NCI-H187 treated with DMSO at 0.1 percent for 48 hours (cell line): ENCODE measurements around the gene ING4.
A peak's percentile ranks its signal among the peaks of the same experiment; 100 is the strongest.
"Not testable (repeated sequence)": the region's sequence is repeated elsewhere in the genome, so short reads cannot be mapped to it uniquely, and the experiment has no call there.

Experiments used
- DNase-seq: peaks from one replicate; lab custom pipeline; 2025; lab: John Stamatoyannopoulos, UW

Gene ING4

DNA sequence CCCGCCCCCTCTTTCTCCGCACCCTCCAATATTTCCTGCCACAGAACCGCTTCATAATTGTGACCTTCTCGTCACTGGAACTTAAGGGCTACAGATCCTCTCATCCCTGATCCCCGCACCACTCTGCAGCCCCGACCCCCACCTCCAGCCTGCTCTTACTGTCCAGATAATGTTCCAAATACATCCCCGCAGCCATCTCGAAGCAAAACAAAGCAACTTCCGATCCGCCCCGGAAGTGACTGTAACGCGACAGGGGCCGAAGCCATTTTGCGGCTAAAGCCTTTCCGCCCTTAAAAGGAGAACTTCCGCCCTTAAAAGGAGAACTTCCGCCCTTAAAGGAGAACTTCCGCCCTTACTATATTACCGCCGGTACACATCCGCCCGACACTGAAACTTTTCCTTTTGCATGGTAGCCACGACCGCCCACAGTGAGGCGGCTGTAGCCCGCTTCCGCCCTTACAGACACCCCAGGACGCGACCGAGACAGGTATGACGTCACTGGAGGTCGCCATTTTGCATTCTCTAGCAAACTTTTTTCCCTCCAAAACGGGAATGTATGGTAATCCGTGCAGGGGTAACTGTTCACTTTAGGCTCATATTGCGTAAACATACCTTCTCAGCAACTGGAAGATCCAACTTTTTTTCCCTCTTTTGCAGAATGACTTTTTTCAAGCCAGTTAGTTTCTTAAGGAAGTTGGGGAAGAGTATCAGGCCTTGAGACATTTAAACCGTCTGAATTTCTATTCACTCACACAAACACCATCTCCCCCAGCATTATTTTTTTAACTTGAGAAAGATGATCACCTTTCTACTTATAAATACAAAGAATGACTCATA, at the start of gene ING4:
TSS of gene ING4 (minus strand) at position 214 of the 837 bp plus-strand sequence. CDS start at position 196, 18 bp downstream.
- peak; percentile 96 for DNase-seq

DNA sequence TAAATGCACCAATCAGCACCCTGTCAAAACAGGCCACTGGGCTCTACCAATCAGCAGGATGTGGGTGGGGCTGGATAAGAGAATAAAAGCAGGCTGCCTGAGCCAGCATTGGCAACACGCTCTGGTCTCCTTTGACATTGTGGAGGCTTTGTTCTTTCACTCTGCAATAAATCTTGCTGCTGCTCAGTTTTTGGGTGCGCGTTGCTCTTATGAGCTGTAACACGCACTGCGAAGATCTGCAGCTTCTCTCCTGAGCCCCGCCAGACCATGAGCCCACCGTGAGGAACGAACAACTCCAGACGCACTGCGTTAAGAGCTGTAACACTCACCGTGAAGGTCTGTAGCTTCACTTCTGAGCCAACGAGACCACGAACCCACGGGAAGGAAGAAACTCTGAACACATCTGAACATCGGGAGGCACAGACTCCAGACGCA, 46.1 kb upstream of the ING4 start:
- no peak for DNase-seq

DNA sequence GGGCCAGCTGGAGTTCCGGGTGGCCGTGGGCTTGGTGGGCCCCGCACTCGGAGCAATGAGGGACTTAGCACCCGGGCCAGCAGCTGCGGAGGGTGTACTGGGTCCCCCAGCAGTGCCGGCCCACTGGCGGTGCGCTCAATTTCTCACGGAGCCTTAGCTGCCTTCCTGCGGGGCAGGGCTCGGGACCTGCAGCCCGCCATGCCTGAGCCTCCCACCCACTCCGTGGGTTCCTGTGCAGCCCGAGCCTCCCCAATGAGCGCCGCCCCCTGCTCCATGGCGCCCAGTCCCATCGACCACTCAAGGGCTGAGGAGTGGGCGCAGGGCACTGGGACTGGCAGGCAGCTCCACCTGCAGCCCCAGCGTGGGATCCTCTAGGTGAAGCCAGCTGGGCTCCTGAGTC, 45.4 kb upstream of the ING4 start:
- DNase-seq = not testable (repeated sequence)

DNA sequence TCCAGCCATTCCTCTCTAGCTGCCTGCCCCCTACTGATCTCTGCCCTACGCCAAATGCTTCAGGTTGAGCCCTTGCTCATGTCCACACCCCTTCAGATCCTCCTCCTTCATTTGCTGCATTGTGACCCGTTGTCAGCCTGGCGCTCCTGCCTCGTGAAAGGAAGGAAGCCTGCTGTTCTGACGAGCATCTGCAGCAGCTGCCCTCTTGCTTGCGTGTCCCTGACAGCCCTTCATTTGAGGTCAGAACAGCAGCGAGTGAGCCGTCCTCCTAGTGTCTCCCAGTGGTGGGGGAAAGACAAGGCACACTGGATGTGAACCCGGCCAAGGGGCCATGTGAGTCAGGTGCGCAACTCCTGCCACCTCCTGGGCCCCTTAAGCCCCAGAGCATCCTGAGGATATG, 40.7 kb upstream of the ING4 start:
- no peak for DNase-seq

DNA sequence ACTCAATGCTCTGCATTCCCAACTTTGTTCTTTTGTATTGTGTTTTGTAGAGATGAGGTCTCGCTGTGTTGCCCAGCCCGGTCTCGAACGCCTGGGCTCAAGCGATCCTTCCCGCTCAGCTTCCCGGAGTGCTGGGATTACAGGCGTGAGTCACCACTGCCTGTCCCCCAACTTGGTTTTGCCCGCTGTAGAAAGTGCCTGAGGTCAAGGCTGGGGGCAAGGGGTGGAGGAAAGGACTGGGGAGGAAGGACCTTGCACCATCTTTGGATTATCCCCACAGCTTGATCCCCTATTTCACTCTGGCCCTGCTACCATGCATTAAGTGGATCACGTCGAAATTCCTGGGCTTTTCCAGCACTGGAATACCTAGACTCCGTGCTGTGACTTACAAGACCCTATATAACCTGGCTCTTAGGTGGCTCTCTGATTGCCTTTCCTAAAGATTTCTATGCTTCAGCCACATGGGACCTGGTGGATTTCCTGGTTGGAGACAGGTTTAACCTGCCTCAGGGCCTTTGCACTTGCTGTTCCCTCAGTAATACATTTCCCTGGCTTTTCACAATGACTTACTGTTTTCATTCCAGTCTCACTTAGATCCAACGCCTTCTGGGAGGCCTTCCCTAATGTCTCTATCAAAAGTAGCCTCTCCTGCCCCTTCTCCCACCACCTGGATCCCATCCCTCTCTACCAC, 38.3 kb upstream of the ING4 start:
- DNase-seq = no peak

DNA sequence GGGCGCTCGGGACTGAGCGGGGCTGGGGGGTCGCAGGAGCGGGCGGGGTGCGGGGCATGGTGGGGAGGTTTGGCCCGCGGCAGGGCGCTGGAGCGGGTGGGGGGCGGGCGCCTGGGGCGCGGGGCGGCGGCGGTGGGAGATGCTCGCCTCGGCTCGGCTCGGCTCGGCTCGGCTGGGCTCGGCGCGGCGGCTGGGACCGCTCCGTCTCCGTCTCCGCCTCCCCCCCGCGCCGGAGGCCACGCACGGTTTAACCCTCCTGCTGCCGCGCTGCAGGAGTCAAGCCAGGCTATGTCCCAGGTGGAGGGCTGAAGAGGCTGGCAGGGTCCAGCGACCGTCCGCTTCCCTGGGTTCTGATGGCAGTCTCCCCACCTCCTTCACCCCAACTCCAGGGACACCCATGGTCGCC, 37.7 kb upstream of the ING4 start, which contains the start of gene PIANP:
TSS of gene PIANP (minus strand) at position 170 of the 406 bp plus-strand sequence. CDS start 2,754 bp downstream, outside the sequence.
- no peak for DNase-seq

DNA sequence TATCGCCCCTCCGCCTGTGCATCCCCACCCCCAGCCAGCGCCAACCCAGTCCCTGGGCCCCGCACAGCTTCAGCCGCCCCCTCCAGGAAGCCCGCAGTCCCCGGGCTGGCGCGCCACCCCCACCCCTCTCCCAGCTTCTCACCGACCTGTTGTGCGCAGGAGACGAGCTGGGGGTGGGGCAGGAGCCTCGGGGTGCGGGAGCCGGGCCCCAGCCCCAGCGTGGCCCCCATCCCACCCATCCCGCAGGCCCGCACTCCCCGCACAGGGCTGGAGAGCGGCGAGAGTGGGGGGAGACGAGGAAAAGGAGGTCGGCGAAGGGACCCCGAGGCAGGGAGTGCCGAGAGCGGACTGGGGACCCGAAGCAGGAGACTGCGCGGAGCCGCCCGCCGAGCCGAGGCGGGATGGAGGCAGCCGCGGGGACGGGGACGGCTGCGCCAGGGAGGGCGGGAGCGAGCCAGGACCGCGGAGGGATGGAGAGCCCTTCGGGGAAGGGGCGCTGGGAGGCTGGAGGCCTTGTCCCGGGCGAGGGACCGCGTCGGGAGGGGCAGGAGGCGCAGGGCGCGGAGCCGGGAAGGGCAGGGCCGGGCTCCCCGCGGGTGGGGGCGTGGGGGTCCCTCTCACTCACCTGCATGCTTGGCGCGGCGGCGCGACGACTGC, 37.2 kb upstream of the ING4 start:
- no peak for DNase-seq

DNA sequence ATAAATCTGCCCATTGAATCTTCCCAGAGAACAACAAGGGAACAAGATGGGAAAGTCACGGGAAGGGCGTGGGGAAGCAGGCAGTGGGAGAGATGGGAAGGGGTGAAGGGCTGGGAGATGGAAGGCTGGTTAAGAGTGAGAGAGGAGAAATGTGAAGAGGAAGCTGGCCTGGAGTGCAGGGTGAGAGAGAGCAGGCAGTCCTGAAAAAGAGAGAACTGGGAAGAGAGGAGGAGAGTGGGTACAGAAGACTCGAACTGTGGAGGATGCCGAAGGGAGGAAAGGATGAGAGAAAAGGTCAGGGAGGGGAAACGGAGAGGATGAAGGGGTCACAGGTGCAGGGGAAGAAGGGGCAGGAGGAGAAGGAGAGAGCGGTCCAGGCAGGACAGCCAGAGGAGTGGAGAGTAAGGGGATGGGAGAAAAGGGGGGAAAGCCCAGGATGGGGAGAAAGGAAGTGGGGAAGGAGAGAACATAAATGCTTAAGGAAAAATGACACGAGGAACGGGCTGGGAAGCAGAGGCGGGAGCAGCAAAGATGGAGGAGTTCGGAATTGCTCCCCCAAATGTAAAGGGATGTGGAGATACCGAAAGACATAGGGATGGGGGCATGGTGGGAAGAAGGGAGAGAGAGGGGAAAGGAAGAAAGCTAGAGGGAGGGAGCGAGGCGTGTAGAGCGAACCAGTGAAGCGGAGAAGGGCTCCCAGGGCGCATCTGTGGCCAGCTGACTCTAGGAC, 36.5 kb upstream of the ING4 start:
- DNase-seq = no peak

DNA sequence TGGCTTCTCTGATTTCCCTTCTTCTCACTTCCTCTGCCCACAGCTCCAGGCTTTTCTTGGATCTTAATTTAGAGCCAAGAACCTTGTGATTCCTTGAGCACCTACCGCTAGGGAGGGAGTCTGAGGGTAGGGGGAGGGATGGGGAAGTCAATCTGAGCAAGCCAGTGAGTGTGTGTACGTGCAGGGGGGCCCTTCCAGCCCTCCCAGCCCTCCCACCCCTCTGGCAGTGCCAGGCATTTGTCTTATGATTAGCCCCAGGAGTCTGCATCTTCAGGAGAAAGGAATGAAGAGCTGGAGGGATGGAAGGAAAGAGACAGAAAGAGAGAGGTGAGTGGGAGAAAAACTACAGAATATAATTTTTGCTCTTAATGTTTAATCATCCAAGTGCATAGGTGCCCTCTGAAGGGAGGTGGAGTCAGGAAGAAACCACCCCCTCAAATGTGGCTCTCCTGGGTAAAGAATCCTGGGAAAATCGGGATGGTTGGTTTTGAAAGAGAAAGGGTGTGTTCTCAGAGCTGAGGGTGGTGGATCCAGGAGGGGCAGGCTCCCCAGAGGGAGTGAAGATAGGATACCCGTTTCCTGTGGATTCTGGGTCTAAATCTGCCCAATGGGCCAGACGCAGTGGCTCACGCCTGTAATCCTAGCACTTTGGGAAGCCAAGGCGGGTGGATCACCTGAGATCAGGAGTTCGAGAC, 35.6 kb upstream of the ING4 start:
- DNase-seq = no peak

DNA sequence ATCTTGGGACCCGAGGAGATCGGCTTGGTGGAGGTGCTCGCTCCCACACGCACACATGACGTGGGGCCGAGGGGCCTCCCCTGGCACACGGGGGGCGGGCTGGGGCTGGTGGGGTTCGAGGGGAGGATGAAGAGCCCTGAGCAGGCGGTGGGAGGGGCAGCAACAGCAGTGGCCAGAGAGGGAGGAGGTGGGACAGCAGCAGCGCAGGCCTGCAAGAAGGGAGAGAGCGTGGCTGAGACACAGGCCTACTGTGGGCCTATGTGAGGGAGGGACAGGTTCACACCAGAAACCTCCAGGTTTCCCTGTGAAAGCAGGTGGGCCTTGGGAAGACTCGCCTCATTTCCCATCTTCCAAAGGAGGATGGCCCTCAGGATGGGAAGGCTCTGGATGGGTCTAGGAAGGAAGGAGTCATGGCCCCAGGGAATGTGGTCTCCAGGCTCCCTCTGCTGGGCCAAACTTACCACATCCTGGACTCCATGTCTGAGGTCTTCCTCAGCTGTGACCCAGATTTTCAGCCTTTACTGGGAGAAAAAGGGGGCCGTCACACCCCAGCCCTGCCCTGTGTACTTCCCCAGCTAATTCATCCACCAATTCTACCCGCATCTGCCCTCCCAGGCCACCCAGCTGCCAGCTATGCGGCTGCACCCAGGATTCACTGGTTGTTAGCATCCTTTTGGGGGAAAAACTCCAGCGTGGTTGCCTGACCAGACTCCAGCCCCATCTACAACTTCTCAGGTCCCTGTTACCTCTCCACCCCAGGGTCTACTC, 34.8 kb upstream of the ING4 start:
- no peak for DNase-seq

DNA sequence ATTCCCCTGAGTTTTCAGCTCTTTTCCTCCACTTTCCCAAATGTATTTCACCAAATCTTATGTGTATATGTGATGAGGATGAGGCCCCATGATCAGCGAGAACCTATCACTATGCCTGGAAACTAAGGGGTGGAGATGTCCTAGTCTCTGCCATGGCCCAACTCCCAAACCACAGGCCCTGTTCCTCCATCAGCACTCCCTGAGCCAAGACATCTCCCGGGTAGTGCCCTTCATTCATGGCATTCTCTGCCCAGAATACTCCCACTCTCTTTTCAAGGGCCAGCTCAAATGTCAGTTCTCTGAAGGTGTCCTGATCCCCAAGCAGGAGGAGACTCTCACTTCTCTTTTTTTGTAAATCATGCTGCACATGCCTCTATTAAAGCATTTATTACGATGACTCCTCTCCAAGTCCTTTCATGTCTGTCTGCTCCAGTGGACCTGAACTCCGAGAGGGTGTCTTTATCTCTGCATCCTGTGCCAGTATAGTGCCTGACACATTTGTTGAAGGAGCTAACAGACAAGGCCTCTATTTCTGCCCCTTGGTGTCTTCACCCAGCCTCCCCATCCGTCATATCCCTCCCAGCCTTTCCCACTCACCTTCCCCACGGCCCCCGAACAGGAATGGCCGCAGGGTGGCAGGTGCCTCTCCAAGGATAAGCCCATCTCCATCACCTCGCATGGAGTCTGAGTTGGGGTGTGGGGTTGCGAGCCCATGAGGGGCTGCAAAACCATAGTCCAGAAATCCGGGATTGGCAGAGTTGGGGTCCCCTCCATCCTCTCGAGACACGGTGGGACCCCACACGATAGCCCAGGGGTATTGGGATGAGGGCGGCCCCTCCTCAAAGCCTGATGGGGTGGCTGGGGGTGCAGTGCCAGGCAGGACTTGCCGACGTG, 34.0 kb upstream of the ING4 start:
- DNase-seq = no peak

DNA sequence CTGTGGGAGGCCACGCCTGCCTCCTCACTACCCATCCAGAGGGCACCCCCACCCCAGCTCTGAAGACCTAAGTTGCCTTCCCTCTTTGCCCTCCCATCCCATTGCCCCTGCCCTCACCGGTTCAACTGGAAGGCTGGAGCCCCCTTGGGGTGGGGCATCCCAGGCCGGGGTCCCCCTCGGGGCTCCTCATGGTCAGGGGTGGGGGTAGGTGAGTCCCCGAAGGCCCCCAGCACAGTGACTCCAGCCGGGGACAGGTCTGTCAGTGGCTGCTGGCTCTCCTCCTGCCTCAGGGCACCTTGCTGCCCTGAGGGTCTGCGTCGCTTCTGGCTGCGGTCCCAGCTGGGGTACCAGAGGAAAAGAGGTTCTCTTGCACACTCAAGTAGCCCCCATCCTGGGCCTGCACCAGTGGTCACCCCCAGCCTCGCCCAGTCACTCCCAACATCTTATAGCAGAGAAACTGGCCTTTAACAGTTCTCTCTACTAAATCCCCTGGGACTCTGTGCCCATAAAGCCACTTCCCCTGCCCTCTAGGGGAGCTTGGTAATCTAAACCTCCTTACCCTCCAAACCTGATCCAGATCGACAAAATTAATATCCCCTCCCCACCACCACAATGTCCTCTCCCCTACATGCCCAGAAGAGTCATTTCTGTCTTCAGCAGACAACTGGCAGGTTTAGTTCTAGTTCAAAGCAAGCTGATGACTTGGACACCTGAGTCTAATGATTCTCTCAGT, 32.6 kb upstream of the ING4 start:
- DNase-seq = no peak

DNA sequence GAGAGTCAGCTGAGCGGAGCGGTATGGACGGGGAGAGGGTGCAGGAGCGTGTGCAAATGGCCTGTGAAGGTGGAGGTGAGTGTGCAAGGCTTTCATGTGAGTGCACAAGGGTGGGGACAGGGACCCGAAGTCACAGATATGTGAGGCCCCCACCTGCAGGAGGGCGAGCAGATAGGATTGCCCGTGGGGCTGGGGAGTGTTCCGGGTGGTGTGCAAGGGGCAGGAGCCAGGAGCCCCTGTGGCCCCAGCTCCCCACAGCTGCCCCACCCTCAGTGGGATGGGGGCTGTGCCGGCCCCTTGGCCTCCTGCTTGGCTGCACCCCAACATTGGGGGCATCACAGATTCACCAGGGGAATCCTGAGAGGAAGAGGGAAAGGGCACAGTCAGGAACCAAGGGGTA, 31.8 kb upstream of the ING4 start:
- no peak for DNase-seq

DNA sequence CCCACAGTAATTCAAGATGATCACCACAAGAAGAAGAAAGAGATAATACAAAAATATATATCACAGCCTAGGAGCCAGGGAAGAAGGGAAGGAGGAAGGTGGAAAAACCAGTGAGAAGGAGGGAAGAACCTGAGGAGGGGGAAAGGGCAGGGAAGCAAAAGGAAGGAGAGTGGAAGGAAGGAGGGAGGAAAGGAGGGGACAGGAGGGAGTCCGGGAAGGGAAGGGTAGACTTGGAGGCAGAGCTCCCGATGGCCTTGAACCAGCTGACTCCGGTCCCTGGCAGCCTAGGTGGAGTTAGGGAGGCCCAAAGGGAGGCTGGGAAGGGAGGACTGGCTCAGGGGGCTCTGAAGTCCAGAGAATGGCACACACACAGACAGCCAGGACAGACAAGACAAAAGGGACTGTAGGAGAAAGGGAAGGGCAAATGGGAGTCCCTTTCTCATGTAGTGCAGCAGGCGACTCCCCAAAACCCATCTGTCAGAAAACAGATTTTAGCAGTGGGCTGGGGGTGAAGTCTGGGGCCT, 31.0 kb upstream of the ING4 start:
- no peak for DNase-seq

DNA sequence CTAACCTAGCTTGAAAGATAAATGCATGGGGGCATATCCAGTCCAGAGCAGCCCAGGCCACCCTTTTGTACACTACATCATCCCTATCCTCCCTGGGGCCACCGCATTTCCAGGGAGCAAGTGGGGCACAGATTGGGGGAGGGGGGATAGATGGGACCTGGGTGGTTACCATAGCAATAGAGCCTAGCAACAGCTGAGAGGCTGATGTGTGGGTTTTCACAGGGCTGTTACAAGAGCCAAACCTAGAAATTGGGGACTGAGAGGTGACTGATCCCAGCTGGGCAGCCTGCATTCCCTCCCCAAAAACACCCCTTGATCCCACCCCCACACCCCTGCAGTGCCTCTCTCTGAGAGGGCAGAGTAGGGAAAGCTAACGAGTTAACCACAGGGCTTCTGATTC, 30.0 kb upstream of the ING4 start:
- DNase-seq = no peak

DNA sequence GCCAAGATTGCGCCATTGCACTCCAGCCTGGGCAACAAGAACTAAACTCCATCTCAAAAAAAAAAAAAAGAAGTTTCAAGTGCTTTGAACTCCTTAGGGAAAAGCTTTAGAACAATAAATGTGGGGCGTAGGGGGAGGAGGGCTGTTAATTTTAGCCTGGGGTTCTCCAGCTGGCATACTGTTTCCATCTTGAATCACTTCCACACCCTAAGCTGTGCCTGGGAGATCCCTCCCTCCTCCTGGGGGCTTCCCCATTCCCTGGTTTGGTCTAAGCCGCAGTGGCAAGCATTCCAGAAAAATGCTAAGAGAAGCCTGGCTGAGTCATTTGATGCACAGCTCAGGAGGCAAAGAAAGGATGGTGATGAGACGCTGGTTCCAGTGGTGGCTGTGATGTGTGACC, 28.6 kb upstream of the ING4 start:
- no peak for DNase-seq

DNA sequence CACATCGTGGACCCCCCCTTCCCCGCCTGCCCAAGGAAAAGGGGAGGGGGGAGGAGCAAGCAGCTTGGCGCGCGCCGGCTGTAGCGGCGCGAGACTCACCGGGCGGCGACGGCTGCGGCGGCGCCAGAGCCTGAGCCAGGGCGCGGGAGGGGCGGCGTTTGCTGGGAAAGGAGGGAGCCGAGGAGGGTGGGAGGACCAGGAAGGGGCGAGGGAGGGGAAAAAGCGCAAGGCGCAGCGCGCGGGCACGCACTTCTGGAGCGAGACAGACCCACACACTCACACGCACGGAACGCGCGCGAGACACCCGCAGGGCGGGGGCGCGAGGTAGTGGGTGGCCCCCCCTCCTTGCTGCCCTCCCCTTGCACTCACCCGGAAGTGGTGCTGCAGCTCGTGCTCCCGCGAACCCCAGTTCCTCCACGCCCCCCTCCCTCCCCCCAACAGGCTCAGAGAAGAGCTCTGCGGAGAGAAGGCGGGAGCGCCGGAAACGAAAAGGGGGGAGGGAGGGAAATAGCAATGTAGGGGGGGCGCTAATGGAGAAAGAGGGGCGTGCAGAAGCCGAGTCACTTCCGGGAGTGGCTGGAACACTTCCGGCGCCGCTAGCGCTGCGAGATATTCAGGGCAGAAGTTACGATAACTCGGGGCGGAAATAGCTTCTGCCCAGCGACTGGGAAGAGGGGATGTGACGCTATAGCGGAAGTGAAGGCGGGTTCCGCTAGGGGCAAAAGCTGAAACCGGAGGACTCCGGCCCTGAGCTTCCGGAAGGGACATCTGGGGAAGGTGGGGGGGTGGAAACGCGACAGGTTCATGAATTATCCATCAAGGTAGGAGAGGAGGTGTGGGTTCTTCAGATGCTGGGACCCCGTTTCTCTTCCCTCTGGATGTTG, 26.3 kb upstream of the ING4 start, which contains the start of gene ZNF384:
TSS of gene ZNF384 (minus strand) at position 377 of the 884 bp plus-strand sequence. CDS start 9,855 bp downstream, outside the sequence.
- DNase-seq = peak; percentile 88
